Stimulated activated CD8-positive, alpha-beta memory T cell treated with anti-CD3 and anti-CD28 coated beads, Interleukin-7, amount 100 ng/mL, for 1 hour (primary cell): ENCODE measurements around the gene GAL3ST2.

Experiments used
- DNase-seq, 2 donors: peaks; one replicate each; pipeline ENCODE4 v3.0.0-alpha.2; 2020; ENCODE audit warnings: low read depth in 2 of 2

GAL3ST2 gene

DNA sequence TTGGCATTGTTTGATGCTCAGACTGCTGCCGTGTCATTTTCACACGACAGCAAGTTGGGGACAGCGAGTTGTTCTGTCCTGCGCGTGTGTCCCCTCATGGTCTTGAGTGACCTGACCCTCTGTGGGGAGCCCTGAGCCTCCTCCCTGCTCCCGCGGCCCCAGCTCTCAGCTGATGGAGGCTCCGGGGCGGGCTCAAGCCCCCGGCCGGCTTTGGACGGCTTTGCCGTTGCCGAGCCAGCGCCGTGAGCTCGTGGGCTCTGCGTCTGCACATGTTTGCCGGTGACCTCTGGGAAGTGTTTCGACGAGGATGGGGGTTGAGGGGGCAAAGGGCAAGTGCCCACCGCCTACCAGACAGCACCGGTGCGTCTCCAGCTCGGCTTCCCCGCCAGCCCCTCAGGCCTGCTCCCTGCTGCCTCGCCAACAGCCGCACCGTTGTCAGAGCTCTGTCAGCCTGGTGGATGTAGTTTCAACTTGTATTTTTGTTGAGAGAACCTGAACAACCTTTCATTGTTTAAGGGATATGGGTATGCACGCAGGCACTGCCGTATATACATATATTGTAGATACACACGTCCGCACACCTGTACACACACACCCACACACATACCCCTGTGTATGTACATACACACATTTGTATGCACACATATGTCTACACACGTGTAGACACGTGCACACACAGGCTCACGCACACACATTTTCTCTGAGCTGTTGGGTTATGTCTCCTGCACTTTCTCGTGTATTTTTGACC is 68.4 kb downstream of the GAL3ST2 start:
- no peak for DNase-seq

DNA sequence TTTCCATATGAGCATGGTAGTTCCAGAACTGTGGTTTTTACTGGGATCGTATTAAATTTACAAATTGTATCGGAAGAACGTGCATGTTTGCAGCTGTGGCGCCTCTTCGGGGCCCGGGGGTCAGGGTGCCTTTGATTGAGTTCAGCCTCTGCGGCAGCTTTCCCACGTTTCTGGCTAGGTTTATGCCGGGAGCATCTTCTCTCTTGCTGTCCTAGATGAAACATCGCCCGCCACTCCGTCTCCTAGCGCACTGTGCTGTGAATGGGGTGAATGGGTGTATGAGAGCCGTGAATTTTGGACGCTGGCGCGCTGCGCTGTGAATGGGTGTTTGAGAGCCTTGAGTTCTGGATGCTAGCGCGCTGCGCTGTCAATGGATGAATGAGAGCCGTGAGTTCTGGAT is 69.8 kb downstream of the GAL3ST2 start:
- DNase-seq, result no peak

DNA sequence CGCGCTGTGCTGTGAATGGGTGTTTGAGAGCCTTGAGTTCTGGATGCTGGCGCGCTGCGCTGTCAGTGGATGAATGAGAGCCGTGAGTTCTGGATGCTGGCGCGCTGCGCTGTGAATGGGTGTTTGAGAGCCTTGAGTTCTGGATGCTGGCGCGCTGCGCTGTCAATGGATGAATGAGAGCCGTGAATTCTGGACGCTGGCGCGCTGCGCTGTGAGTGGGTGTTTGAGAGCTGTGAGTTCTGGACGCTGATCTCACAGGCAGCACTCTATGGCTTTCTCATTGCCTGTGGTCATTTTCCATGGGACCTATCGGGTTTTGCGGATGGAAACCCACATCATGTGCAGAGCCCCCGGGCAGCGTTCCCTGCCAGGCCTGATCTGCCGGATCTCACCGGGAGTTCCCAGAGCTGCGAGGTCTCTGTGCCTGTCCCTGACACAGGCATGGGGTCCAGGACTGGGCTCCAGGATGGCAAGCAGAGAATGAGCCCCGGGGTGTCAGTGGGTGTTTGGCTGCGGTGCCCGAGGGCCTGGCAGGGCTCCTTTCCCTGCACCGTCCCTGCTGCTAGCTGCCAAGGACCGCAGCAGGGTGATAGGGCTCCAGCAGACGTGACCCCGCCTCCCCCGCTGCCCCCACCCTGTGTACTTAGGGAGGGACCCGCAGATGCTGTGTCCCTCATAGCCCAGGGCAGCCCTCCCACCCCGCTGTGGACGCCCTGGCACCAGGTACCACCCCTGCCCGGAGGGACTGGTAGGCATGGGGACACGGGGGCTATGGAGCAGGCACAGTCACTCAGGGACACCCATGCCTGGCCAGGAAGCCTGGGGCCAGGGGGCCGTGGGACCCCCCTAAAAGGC is 72.4 kb downstream of the GAL3ST2 start:
- DNase-seq, result no peak

DNA sequence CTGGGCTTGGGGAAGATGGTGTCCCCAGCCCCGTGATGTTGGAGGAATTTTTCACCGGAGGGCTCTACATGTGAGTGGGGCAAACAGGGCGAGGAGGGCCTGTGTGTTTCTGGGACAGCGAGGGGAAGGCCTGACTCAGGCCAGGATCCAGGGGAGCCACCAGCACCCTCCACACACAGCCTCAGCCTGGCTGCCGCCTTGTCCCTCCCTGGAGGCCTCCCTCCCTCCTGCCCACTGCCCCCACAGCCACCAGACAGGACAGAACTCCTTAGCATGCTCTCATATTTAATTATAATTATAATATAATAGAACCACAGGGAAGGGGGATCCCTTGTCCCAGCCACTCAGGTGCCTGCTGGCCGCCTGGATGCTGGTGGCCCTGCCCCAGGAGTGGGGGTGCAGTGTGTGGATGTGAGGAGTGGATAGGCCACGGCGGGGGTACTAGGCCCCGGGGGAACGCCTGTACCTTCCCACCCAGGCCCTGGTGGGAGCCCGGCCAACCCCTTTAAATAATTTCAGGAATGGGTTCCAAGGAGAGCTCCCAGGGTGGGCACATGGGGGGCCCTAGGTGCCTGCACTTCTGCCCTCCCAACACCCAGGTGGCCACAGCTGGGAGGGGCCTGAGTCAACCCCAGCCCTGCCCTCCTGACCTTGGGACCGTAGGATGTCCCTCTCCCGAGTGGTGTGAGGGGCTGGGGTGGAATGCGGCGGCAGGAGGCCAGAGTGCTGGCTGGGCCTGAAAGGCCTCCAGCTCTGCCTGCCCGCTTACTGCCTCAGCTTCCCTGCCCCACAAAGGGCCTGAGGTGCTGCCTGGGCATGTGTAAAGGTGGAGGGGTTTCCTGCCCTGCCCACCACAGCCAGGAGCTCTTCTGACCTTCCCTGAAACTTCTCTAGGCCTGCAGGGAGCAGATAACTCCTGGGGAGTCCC is 73.3 kb downstream of the GAL3ST2 start:
- no peak for DNase-seq

DNA sequence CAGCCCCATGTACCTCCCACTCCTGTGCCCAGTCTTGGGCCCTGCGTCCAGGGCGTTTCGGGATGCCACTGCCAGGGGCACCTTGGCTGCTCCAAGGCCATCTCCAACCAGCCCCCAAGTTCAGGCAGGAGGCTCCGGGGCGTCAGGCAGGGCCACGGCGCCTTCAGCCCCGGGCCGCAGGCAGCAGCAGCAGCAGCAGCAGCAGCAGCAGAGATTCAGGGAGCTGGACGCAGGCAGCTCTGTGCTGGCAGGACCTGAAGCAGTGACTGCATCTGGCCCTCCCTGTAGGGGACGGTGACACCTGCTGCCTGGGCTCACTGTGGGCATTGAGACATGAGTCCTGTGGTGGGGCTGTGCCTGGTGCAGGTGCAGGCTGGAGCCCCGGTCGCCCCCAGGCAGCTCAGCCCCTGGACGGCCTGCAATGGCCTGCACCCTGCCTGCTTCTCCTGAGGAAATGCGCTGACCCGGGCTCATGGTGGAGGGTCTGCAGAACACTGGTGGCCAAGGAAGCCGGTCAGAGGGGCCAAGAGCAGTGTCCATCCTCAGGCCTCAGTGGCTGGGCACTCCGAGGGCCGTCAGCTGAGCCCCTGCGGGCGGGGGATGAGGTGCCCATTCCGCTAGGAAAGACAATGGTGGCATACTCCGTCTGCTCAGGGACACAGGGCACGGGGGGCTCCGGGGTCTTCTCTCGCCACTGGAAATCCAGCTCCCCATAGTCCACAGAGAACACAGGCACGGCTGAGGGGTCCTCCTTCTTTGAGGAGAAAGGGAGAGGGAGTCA is 74.1 kb downstream of the GAL3ST2 start:
- no peak for DNase-seq

DNA sequence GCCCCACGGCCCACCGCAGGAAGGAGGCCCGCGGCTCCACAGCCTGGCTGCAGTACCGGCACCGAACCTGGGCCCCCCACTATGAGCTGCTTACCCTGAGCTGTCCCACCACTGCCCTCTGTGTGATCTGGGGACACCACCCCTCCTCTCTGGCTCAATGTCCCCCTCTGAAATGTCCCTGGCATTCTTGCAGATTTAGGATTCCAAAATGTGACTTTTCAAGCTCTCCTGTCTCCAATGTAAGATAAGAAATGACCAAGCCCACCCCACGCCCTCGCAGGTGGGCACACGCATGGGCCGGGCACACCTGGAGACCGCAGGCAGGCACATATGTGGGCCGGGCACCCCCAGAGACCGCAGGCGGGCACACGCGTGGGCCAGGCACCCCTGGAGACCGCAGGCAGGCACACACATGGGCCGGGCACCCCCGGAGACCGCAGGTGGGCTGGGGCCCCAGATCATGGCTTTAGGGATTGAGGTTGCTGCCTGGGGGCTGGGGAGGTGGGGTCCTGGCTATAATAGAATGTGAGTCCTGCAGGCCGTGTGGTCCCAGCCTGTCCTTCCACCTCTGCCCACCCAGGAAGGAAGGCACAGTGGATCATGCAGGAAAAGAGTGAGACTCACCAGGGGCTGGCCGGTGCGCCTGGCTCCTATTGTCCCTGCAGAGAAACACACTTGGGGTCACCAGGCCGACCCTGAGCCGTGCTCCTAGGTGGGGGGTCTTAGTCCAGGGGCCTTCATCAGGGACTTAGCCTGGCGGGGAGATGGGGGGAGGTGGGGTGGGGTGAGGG is 74.9 kb downstream of the GAL3ST2 start:
- no peak for DNase-seq

DNA sequence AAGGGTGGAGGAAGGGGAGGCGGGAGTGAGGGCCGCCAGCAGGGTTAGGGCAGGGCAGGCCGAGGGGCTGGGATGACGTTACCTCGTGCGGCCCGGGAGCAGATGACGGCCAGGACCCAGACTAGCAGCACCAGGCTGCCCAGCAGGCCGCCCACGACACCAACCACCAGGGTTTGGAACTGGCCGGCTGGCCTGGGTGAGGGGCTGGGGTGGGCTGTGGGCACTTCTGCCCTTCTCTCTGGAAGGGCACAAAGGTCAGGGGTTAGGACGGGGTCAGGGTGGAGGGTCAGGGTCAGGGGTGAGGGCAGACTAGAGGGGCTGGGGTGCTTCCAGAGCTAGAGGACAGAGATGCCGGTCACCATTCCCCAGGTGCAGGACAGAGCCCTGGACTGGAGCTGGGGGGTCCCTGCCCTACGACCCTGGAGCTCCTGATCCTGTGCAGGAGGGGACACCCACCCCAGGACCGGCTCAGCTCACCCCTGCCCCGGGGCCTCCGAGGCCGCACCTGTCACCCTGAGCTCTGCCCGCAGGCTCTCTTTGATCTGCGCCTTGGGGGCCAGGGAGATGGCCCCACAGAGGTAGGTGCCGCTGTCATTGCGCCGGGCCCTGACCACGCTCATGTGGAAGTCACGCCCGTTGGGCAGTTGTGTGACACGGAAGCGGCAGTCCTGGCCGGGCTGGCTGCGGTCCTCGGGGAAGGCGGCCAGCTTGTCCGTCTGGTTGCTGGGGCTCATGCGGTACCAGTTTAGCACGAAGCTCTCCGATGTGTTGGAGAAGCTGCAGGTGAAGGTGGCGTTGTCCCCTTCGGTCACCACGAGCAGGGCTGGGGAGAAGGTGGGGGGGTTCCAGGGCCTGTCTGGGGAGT is 75.7 kb downstream of the GAL3ST2 start:
- no peak for DNase-seq

DNA sequence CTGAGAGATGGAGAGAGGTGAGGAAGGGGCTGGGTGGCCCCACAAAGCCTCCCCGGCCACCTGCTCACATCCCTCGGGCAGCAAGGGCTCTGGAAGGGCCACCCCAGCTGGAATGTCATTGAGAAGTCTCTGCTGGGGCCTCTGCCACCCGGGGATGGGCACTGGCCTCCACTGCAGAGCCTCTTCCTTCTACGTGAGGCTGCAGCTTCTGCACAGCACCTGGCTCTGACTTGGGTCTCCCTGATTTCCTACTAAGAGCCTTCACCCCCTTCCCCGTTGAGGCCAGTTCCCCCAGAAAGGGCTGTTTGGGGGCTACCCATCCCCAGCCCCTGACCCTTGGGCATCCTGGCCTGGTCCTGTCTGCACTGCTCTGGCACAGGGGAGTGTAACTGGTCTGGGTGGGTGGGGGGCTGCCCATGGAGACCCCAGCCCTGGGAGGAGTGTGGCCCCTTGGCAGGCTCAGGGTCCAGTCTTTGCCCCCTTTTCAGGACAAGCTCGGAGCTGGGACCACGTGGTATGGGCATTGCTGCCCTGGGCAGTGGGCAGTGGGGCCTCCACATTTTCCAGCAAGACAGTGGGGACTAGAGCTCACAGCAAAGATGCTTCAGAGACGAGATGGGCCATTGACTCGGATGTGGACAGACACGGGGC is 76.5 kb downstream of the GAL3ST2 start:
- DNase-seq, result no peak
